ENCODE data around the gene ARHGAP35.

DNA sequence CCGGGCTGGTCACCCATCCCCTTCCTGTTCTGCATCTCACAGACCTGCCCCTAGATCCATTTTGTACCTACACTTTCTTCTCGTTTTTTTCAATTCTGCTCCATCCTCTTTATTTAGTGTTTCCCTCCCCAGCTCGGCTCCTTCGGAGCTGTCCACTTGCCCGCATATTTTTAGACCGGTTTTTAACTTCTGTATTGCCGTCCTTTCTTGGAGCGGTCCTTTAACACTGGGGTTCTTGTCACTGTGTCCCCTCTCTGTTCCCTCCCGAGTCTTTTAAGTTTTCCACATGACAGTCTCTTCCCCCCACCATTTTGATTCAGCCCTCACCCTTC lies 1.7 kb downstream of the ARHGAP35 start:
- TF ChIP-seq ELF4 (IDR thresholded peaks at IDR 0.05) (no peak), SUZ12 (IDR thresholded peaks at IDR 0.05) (no peak), BHLHE40 (IDR thresholded peaks at IDR 0.05; ENCODE audit: borderline replicate concordance) (no peak), FOXA1 (IDR thresholded peaks at IDR 0.05) (no peak), ARNT (IDR thresholded peaks at IDR 0.05) (no peak), HDGF (IDR thresholded peaks at IDR 0.05; ENCODE audit: borderline replicate concordance) (no peak)
- TF ChIP-seq, protein P1, sequence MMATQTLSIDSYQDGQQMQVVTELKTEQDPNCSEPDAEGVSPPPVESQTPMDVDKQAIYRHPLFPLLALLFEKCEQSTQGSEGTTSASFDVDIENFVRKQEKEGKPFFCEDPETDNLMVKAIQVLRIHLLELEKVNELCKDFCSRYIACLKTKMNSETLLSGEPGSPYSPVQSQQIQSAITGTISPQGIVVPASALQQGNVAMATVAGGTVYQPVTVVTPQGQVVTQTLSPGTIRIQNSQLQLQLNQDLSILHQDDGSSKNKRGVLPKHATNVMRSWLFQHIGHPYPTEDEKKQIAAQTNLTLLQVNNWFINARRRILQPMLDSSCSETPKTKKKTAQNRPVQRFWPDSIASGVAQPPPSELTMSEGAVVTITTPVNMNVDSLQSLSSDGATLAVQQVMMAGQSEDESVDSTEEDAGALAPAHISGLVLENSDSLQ (IDR thresholded peaks at IDR 0.05): no peak
